Anterior cingulate cortex (tissue), 58 donors: ENCODE measurements around the gene CEACAM20.
"Not testable (repeated sequence)": the region's sequence is repeated elsewhere in the genome, so short reads cannot be mapped to it uniquely, and the experiment has no call there.

ENCODE experiments used
- DNase-seq, 58 donors: peaks; one replicate each; lab custom pipeline; 2025; lab: John Stamatoyannopoulos, UW

The CEACAM20 gene

DNA sequence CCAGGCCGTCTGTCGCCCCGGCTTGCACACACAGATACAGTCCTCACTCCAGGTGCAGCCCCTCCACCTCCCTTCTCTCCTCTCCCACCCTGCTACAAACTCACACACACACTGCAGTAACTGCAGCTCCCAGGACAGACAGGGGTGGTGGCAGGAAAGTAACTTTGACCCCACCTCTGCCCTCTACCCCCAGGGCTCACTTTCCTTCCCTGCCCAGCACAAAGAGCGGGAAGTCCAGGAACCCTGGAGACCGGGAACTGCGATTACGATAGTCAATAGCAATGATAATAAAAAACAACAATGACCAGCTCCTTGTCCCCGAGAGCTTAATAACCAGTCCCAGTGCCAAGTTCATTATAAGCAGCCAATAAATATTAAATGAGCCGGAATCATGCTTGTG is at the start of gene CEACAM20:
Gene CEACAM20, minus strand, starts transcription at position 140 of the 400 bp plus-strand sequence. CDS start 166 bp downstream, outside the sequence.
- DNase-seq, result no peak

- no peak for DNase-seq
These were observed 48.0 kb upstream of the CEACAM20 start for GRCh38 chr19:44577566-44577874.

DNA sequence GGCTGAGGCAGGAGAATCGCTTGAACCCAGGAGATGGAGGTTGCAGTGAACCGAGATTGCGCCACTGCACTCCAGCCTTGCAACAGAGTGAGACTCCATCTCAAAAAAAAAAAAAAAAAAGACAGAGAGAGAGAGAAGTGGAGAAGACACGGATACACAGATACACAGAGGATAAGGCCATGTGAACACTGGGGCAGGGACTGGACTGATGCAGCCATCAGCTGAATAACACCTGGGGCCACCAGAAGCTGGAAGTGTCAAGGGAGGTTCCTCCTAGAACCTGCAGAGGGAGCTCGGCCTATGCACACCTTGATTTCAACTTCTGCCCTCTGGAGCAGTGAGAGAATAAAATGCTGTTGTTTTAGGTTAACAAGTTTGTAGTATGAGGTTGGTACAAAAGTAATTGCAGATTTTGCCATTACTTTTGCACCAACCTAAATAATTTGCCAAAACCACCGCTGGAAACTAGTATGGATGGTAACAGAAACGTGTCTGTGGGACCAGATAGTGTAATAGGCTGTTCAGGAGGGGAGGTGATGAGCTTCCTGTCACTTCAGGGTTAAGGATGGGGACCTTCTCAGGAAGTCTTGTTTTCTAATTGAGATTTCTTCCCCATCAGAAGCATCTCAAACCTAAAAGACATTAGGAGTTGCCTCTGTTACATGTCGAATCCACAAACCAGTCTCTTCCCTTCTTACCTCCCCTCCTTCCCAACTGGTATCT is 47.5 kb upstream of the CEACAM20 start:
- DNase-seq, result no peak

- no peak for DNase-seq
These were observed 45.7 kb upstream of the CEACAM20 start for GRCh38 chr19:44575116-44575700.

DNA sequence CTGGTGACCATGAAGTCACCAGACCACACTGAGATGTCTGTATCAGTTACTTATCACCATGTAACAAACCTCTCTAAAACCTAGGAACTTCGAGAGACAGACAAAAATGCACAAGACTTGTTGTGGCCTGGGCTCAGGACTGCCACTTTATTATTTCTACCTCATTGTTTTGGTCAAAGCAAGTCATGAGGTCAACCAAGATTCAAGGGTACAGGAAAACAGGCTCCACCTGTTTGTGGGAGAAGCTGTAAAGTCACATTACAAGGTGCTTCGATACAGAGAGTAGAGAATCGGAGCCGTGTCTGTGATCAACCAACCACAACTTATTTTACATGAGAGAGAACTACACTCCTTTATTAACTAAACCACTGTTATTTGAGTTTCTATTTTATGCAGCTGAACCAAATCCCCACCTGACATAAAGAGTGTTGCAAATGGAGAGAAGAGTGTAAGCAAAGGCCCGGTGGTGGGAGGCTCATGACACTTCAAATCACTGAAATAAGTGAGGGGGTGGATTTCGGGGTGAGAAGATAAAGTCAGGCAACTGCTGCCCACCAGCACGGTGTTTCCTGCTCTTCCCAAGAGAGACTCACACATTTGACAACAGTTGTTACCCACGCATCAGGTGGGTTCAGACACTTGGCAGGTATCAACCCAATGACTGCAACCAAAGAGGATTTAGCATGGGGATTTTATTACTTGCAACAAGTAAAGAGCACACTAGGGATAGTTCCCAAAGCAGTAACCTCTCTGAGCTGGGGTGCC is 44.9 kb upstream of the CEACAM20 start:
- peak in 1 of 58 donors; percentile 33 for DNase-seq

DNA sequence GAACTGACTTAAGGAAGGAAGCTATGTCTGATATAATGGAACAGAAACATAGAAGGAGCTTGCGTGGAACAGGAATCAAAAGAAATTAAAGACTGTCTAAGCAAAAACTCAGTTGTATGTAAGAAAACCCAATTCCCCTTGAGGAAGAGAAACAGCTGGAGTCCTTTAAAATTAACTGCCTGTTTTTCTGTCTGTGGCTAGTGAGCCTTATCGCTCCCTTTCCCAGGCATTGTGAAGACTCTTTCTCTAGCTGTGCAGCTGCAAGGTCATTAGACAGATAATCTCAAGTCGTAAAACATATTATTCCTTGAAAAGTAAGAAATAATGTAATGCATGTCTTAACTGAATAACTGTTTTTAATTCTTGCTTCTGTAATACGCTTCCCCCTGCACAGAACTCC is 44.2 kb upstream of the CEACAM20 start:
- no peak for DNase-seq

DNA sequence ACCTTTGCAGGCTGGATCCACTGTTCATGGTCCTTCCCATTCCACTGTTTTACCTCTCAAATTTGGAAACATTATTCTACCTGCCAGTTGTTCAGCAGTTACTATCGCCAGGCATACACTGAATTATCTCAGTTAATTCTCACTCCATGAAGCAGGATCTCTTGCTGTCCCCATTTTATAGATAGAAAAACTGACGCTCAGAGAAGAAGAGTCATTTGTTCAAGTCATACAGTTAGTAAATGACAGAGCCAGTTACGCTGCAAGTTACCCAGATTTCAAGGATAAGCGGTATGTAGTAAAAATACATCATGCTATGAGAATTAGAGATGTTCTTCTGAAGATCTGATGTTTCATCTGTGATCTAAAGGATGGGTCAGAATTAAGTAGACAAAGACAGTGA is 43.7 kb upstream of the CEACAM20 start:
- DNase-seq, result no peak

DNA sequence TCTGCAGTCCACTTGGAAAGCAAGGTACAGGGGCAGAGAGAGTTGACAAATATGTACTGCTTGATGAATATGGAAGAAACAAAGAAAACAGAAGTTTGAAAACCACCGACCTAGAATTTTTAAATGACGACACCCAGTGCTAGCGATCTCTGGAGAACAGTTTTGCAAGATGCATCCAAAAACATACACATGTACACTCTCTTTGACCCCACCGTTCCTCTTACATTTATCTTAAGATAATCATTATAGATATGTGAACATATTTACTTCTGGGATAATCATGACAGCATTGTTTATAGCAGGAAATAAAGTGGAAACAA is 43.1 kb upstream of the CEACAM20 start:
- DNase-seq, result no peak

GRCh38 chr19:44571830-44572580 is 42.5 kb upstream of the CEACAM20 start:
- DNase-seq, result no peak

DNA sequence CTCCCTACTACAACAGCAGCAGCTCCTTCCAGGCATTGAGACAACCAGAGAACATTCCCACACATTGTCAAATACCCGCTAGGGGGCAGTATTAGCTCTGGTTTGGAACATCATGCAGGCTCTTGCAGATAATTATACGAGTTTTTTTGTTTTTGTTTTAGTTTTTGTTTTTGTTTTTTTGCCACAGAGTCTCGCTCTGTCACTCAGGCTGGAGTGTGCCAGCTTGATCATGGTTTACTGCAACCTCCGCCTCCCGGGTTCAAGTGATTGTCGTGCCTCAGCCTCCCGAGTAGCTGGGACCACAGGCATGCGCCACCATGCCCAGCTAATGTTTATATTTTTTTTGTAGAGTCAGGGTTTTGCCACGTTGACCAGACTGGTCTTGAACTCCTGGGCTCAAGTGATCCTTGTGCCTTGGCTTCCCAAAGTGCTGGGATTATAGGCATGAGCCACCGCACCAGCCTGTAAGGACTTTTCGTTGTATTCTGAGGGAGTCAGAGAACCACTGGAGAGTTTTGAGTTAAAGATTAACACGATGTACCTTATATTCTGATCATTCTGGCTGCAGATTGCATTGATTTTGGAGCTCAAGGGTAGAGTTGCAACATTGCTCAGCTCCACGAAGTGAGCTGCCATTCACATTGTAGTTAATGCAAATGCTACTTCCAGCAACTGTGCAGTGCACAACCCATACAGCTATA is 41.7 kb upstream of the CEACAM20 start:
- DNase-seq, result peak in 45 of 58 donors; percentile 0 to 69 (median 12)

GRCh38 chr19:44570603-44570983 is 41.1 kb upstream of the CEACAM20 start:
- no peak for DNase-seq

DNA sequence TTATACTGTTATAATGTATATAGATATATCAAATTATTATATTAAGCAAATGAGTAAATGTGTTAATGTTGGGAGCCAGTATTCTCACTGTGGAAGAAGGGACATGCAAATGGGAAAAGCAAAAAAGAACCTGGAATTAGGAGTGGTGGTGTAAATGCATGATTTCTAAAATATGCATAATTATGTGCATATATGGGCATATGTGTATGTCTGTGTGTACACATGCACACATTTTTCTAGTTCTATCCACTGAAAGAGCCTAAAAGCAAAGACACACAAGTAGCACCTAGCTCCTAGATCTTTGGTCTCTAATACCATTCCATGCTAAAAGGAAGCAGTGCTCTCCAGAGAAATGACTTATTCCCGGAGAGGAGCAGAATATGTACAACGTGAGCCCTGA is 38.3 kb upstream of the CEACAM20 start:
- DNase-seq, result no peak

- no peak for DNase-seq
These were observed 37.5 kb upstream of the CEACAM20 start for GRCh38 chr19:44566984-44567383.

DNA sequence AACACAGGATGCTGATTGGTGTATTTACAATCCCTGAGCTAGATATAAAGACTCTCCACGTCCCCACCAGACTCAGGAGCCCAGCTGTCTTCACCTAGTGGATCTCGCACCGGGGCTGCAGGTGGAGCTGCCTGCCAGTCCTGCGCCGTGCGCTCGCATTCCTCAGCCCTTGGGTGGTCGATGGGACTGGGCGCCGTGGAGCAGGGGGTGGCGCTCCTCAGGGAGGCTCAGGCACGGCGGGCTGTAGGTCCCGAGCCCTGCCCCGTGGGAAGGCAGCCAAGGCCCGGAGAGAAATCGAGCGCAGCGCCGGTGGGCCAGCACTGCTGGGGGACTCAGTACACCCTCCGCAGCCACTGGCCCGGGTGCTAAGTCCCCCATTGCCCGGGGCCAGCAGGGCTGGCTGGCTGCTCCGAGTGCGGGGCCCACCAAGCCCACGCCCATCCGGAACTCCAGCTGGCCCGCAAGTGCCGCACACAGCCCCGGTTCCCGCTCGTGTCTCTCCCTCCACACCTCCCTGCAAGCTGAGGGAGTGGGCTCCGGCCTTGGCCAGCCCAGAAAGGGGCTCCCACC is 33.7 kb upstream of the CEACAM20 start:
- not testable (repeated sequence) for DNase-seq

DNA sequence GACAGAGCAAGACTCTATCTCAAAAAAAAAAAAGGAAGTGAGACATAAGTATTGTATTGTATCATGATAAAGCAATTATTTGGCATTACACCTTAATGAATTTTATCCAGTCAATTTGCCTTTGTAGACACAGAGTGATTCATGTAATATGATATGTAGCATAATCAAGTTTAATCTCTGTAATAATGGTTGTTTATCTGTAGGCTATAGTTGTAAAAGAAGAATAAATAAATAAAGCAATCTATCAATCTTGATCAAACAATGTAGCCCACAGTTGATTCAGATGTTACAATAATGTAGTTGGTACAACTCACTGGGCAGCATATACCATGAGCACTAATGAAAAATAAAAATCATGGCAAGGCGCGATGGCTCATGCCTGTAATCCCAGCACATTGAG is 28.5 kb upstream of the CEACAM20 start:
- no peak for DNase-seq

GRCh38 chr19:44554641-44555246 is 25.3 kb upstream of the CEACAM20 start:
- DNase-seq, result no peak

DNA sequence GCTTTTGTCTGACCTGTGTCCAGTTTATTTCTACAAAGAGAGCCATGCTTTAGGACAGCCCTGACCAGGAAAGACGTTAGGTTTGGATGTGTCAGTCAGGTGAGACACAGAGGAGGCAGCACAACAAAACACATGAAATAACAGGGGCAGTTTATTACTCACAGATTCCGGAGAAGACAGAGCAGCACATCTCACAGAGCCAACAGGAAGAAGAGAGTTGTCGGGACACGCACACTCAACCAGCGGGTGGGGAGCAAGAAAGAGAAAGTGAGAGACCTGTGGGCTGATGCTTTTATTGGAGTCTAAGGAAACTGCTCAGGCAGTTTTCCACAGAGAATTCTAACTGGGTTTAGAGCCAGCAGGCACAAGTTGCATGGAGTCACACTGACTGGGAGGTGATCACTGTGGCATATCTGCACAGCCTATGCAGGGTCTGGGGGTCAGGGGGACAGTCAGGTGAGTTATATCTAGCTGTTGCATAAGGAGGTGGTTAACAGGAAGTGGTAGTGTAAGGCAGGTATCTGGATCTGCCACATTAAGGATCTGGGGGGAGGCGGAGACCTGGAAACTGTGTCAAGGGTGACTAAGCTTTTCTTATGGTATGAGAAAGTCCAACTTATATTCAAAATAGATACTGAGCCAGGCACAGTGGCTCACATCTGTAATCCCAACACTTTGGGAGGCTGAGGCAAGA is 24.1 kb upstream of the CEACAM20 start:
- DNase-seq, result no peak

DNA sequence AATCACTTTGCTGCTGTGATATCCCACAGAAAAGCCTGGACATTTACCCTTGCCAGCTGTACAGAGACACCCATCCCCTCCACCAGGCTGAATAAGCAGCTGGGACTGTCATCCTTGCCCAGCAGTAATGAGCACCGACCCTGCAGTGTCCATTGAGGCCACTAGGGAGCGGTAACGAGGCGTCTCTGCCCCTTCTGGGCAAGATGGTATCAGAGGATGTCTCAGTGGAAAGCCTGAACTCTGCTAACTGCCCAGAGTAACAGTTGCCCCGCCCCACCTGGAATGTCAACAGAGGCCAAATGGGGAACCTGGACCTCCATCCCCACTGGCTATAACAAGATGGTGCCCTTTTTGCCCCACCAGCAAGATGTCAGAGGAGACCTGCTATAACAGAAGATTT is 22.8 kb upstream of the CEACAM20 start:
- DNase-seq, result no peak

GRCh38 chr19:44551850-44552249 is 22.4 kb upstream of the CEACAM20 start:
- DNase-seq, result no peak
